GM12874 (cell line): Measurements from ENCODE around the gene POLDIP2.

Experiments
- TF ChIP-seq, protein P1 (sequence below): IDR thresholded peaks from 2 replicates; pipeline ENCODE4 v1.5.1; 2011; ENCODE audit warnings: low read depth, mild to moderate bottlenecking, control low read depth, low read length, moderate library complexity; ENCODE audit not compliant: insufficient read depth

The POLDIP2 gene

DNA sequence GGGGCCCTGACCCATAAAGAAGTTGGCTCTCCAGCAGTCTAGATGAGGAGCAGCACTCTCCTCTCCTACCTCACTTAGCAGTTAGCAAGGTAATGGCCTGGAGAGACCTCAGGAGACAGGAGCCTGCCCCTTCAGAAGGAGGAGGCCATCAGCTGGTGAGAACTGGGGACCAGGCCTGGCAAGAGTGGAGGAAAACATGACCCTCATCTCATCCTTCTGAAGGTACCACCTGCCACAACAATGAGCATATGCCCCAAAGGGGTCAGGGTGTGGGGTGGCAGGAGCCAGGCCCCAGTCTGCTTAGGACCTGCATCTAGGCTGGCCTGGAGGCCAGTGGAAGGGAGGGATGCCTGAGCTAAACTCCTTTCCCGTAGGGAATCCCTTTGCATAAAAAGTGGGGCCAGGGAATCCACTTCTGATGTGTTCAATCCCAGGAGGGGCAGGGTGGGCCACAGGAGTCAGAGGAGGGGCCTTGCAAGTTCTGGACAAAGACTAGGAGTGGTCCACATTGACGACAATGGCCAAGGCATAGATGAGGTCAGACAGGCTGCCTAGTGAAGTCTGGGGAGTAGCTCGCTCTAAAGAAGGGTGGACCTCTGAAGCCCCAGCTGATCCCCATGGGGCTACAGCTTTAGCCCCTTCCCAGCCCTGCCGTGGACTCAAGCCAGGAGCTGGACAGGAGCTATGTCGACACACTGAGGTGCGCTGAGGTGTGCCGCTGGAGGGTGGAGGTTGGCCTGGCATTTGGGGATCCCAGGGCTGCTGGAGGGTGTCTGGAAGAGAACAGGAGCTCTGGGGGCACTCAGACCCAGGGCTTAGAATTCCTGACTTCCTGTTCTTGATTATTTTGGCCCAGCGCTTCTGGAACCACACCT is 6.7 kb upstream of the POLDIP2 start:
- TF ChIP-seq, protein P1, sequence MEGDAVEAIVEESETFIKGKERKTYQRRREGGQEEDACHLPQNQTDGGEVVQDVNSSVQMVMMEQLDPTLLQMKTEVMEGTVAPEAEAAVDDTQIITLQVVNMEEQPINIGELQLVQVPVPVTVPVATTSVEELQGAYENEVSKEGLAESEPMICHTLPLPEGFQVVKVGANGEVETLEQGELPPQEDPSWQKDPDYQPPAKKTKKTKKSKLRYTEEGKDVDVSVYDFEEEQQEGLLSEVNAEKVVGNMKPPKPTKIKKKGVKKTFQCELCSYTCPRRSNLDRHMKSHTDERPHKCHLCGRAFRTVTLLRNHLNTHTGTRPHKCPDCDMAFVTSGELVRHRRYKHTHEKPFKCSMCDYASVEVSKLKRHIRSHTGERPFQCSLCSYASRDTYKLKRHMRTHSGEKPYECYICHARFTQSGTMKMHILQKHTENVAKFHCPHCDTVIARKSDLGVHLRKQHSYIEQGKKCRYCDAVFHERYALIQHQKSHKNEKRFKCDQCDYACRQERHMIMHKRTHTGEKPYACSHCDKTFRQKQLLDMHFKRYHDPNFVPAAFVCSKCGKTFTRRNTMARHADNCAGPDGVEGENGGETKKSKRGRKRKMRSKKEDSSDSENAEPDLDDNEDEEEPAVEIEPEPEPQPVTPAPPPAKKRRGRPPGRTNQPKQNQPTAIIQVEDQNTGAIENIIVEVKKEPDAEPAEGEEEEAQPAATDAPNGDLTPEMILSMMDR: no peak

GRCh38 chr17:28363186-28363585 is 5.9 kb upstream of the POLDIP2 start:
- TF ChIP-seq, protein P1: no peak

DNA sequence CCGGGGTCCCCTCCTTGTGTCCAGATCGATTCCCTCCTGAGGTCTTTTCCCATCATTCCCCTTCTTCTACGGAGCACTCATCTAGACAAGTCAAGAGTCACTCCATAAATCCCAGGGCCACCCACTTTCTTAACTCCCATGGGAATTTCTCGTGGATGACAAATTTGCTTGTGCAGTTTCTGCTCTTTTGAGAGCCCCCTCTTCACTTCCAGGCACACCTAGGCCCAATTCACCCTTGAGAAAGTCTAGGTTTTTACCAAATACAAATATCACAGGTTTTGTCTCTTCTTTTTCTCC is 522 bp upstream of the POLDIP2 start:
- TF ChIP-seq, protein P1: no peak

DNA sequence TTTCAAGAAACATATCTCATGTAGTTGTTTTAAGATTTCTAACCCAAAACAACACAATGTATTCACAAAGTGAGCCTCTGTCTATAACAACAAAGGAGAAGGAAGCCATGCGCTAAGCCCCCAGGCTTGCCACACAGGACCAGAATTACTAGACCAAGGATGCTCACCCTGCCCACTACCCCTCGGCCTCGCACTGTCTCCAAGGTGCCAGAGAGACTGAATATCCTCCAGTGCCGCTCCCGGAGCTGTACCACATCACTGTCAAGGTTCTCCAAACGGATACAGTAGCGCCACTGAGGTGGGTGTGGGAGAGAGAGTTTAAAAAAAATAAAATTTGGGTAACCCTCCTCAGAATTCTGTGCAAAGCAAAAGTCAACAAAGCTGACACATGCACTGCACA is 7.1 kb downstream of the POLDIP2 start:
- TF ChIP-seq, protein P1: no peak

GRCh38 chr17:28348979-28349378 is 8.3 kb downstream of the POLDIP2 start:
- TF ChIP-seq, protein P1: no peak

- TF ChIP-seq, protein P1: no peak
Observed at GRCh38 chr17:28347261-28347891, 10.0 kb downstream of the POLDIP2 start.

- TF ChIP-seq, protein P1: no peak
Observed at GRCh38 chr17:28346746-28347246, 10.5 kb downstream of the POLDIP2 start.
